ENCODE results near the gene ST6GALNAC4.

ST6GALNAC4 gene

GRCh38 chr9:127916720-127917581, at the start of gene ST6GALNAC4:
Gene ST6GALNAC4 (minus strand): TSS chr9:127917041. CDS start chr9:127916419, 622 bp downstream.
- DNase-seq (ENCODE audit: low read depth in 2 of 2) = peak; percentile 87 to 94

GRCh38 chr9:127965953-127966352, 49.1 kb upstream of the ST6GALNAC4 start:
- no peak for DNase-seq (ENCODE audit: low read depth in 2 of 2)

- no peak for DNase-seq (ENCODE audit: low read depth in 2 of 2)
Measured at GRCh38 chr9:127963359-127964064, 46.7 kb upstream of the ST6GALNAC4 start.

GRCh38 chr9:127963041-127963358, 46.2 kb upstream of the ST6GALNAC4 start:
- no peak for DNase-seq (ENCODE audit: low read depth in 2 of 2)

GRCh38 chr9:127962278-127962677, 45.4 kb upstream of the ST6GALNAC4 start:
- no peak for DNase-seq (ENCODE audit: low read depth in 2 of 2)

- no peak for DNase-seq (ENCODE audit: low read depth in 2 of 2)
Measured at GRCh38 chr9:127961613-127962155, 44.8 kb upstream of the ST6GALNAC4 start.

GRCh38 chr9:127961155-127961490, 44.3 kb upstream of the ST6GALNAC4 start:
- DNase-seq (ENCODE audit: low read depth in 2 of 2) = no peak

- DNase-seq (ENCODE audit: low read depth in 2 of 2) = no peak
Measured at GRCh38 chr9:127960410-127961154, 43.7 kb upstream of the ST6GALNAC4 start.

GRCh38 chr9:127959841-127960409, 43.1 kb upstream of the ST6GALNAC4 start:
- no peak for DNase-seq (ENCODE audit: low read depth in 2 of 2)

- no peak for DNase-seq (ENCODE audit: low read depth in 2 of 2)
Measured at GRCh38 chr9:127959398-127959797, 42.6 kb upstream of the ST6GALNAC4 start.

- no peak for DNase-seq (ENCODE audit: low read depth in 2 of 2)
Measured at GRCh38 chr9:127958728-127959127, 41.9 kb upstream of the ST6GALNAC4 start.

GRCh38 chr9:127955294-127956015, 38.6 kb upstream of the ST6GALNAC4 start:
- peak; percentile 84 to 85 for DNase-seq (ENCODE audit: low read depth in 2 of 2)

- DNase-seq (ENCODE audit: low read depth in 2 of 2) = no peak
Measured at GRCh38 chr9:127954831-127955293, 38.0 kb upstream of the ST6GALNAC4 start.

- DNase-seq (ENCODE audit: low read depth in 2 of 2) = no peak
Measured at GRCh38 chr9:127953768-127954505, 37.1 kb upstream of the ST6GALNAC4 start.

GRCh38 chr9:127953154-127953553, 36.3 kb upstream of the ST6GALNAC4 start:
- no peak for DNase-seq (ENCODE audit: low read depth in 2 of 2)

GRCh38 chr9:127950513-127951289, 33.9 kb upstream of the ST6GALNAC4 start:
- DNase-seq (ENCODE audit: low read depth in 2 of 2) = no peak

- no peak for DNase-seq (ENCODE audit: low read depth in 2 of 2)
Measured at GRCh38 chr9:127949827-127950512, 33.1 kb upstream of the ST6GALNAC4 start.

GRCh38 chr9:127947841-127948710, 31.2 kb upstream of the ST6GALNAC4 start:
- no peak for DNase-seq (ENCODE audit: low read depth in 2 of 2)
